RWPE2 (cell line): ENCODE measurements around the gene DCBLD2.

Experiments
- ATAC-seq: fragments of 200-7000 bp; cut with Tn5 transposase; 3 replicates; pipeline ENCODE4 v1.9.1; 2021; ENCODE audit warnings: low read depth
- DNase-seq: peaks from one replicate; pipeline ENCODE4 v3.0.0-alpha.2; 2020; ENCODE audit warnings: low spot score
- H3K27ac ChIP-seq: fragments of 450-650 bp; 2 replicates; pipeline ENCODE4 v1.5.1; 2017; ENCODE audit warnings: mild to moderate bottlenecking; ENCODE audit not compliant: poor library complexity, severe bottlenecking
- H3K27me3 ChIP-seq: fragments of 250-450 bp; sonication (Bioruptor Pico); 2 replicates; pipeline ENCODE4 v1.5.1; 2021; ENCODE audit warnings: mild to moderate bottlenecking, moderate library complexity; ENCODE audit not compliant: insufficient read depth, poor library complexity, severe bottlenecking
- H3K36me3 ChIP-seq: fragments of 250-450 bp; sonication (Bioruptor Pico); 2 replicates; pipeline ENCODE4 v1.5.1; 2020; ENCODE audit warnings: low read depth, mild to moderate bottlenecking, moderate library complexity
- H3K4me1 ChIP-seq: fragments of 250-450 bp; sonication (Bioruptor Pico); 2 replicates; pipeline ENCODE4 v1.5.1; 2021; ENCODE audit warnings: mild to moderate bottlenecking, moderate library complexity; ENCODE audit not compliant: insufficient read depth, poor library complexity, severe bottlenecking
- H3K4me3 ChIP-seq: fragments of 250-450 bp; sonication (Bioruptor Pico); 2 replicates; pipeline ENCODE4 v1.5.1; 2021; ENCODE audit warnings: mild to moderate bottlenecking, moderate library complexity; ENCODE audit not compliant: severe bottlenecking
- H3K9me3 ChIP-seq: fragments of 250-450 bp; sonication (Bioruptor Pico); 2 replicates; pipeline ENCODE4 v1.5.1; 2021; ENCODE audit warnings: mild to moderate bottlenecking, moderate library complexity; ENCODE audit not compliant: severe bottlenecking
- TF ChIP-seq, protein P1 (sequence below): fragments of 450-650 bp; IDR thresholded peaks from one replicate; pipeline ENCODE4 v1.5.1; 2017; ENCODE audit warnings: mild to moderate bottlenecking, moderate library complexity; ENCODE audit not compliant: poor library complexity, severe bottlenecking

The DCBLD2 gene

DNA sequence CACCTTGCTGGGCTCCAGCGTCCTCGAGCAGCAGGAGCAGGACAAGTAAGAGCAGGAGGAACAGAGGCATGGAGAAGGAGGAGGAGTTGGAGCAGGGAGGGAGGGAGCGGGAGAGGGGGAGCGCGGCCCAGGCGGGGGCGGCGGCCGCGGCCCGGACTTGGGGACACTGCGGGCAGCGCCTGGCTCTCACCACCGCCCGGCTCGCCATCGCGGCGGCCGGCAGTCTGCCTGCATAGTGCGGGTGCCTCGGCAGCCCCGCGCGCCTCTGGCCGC, 440 bp downstream of the DCBLD2 start:
- DNase-seq (no peak), ATAC-seq (peak; percentile 27)
- Histone ChIP-seq H3K4me1 (peaks cover 25% of the 10 kb centered on the region), H3K27ac (peak overlapping the region; percentile 78), H3K4me3 (peak overlapping the region; percentile 89), H3K27me3 (no peaks in the 10 kb centered on the region), H3K36me3 (peaks cover 44% of the 10 kb centered on the region), H3K9me3 (no peaks in the 10 kb centered on the region)
- TF ChIP-seq, protein P1, sequence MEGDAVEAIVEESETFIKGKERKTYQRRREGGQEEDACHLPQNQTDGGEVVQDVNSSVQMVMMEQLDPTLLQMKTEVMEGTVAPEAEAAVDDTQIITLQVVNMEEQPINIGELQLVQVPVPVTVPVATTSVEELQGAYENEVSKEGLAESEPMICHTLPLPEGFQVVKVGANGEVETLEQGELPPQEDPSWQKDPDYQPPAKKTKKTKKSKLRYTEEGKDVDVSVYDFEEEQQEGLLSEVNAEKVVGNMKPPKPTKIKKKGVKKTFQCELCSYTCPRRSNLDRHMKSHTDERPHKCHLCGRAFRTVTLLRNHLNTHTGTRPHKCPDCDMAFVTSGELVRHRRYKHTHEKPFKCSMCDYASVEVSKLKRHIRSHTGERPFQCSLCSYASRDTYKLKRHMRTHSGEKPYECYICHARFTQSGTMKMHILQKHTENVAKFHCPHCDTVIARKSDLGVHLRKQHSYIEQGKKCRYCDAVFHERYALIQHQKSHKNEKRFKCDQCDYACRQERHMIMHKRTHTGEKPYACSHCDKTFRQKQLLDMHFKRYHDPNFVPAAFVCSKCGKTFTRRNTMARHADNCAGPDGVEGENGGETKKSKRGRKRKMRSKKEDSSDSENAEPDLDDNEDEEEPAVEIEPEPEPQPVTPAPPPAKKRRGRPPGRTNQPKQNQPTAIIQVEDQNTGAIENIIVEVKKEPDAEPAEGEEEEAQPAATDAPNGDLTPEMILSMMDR, result no peak

DNA sequence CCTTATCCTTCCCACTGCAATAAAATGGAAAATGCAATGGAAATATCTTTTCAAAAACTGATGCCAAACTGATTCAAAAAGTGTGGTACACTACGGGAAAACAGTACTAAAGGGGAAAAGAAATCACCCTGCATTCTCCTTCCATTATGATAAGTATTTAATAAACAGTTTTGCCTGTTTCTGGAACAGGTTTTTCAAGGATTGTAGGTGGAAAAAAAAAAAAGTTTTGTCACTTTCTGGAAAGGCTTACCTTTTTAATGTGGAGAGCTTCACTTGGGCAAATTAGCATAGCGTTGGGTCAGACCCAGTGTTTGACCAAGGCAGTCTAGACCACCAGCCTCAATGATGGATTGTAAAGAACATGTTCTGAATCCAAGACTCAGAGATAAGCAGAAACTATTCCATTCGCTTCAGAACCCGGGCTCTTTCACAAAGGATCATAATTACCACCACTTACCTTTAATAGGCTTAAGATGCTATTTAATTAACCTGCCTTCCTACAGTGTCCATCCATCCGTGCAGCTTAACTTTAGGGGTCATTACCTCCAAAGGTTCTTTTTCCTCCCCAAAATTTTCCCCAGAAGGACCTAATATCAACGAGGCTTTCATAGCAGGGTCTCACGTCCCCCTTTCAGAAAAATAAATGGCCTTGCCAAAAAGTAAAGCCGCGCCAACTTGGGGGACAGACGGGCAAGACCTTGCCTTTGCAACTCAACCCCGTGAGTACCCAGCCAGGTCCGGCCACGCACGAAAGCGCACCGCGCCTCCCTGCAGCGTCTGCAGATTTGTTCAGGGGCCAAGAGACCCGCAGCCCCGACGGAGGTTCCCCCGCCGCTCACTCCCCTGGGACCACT, 1.0 kb downstream of the DCBLD2 start:
- Histone ChIP-seq H3K27ac (peak overlapping the region; percentile 78), H3K9me3 (no peaks in the 10 kb centered on the region), H3K4me3 (peak overlapping the region; percentile 89), H3K27me3 (no peaks in the 10 kb centered on the region), H3K4me1 (peaks cover 24% of the 10 kb centered on the region), H3K36me3 (peaks cover 47% of the 10 kb centered on the region)
- TF ChIP-seq, protein P1, result no peak
- no peak; the same call in 2 of the 3 replicates for ATAC-seq
- no peak for DNase-seq

DNA sequence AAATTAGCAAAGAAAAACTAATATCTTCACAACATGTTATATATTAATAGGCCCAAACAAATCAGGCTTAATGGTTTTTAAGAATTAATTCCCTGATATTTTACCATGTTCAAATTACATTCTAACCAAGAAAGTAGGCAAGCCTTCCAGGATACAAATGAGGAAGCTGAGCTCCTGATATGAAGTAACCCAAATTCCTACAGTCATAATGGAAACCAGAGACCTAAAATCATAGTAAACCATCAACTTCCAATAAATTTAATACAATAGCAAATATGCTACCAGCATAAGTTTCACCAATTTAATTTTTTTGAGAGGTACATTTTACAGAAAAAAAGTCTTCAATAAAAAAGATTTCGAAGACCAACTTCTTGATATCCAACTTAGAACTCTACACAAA, 3.8 kb downstream of the DCBLD2 start:
- H3K4me3 ChIP-seq, result peak overlapping the region; percentile 89
- ATAC-seq, result no peak
- TF ChIP-seq, protein P1, result no peak

DNA sequence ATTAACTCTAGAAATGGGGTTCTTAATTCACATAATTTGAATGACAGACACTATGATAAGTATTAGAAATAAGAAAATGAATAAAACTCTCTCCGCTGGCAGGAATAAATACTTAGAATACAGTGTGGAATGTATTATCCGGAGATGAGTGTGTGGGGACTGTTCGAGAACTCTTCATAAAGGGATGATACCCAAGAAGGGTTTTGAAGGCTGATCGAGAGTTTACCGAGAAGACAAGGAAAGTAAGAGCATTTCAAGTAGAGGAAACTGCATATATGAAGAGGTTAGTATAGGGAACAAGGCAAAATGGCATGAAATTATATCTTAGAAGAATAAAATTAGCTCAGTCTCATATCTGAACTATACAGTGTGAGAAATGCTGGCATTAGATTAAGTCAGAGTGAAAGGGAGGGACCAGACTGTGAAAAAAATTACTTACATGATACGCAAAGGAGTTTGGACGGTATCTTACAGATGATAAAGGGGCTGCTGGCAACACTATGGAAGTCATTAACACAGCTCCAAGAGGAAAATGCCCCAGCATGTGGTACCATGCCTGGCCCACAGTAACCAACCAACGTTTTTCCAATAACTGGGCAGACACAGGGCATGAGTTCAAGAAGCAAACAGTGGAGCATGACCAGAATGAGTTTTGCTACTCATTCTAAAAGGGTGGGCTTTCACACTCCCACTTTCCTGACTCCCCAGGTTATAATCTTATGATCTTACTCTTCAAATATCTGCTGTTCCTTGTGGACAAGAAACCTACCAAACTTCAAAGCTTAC, 6.5 kb downstream of the DCBLD2 start:
- Histone ChIP-seq H3K27me3 (no peaks in the 10 kb centered on the region), H3K36me3 (peaks cover 71% of the 10 kb centered on the region), H3K27ac (peak overlapping the region; percentile 78), H3K4me3 (peak overlapping the region; percentile 6), H3K9me3 (no peaks in the 10 kb centered on the region), H3K4me1 (peaks cover 56% of the 10 kb centered on the region)
- TF ChIP-seq, protein P1, result no peak
- peak; percentile 3; the same call in 2 of the 3 replicates for ATAC-seq
- DNase-seq, result no peak

More for the DNA sequence above, 3.8 kb downstream of the DCBLD2 start:
- Histone ChIP-seq H3K9me3 (no peaks in the 10 kb centered on the region), H3K36me3 (peaks cover 60% of the 10 kb centered on the region), H3K27me3 (no peaks in the 10 kb centered on the region), H3K4me1 (peaks cover 40% of the 10 kb centered on the region), H3K27ac (peak overlapping the region; percentile 78)
- no peak for DNase-seq
